NB4 (cell line): ENCODE measurements around the gene SEZ6.

ENCODE experiments used
- MYC ChIP-seq: IDR thresholded peaks from 2 replicates; pipeline ENCODE4 v1.6.1; 2011; ENCODE audit warnings: low read depth, low read length
- POLR2A ChIP-seq: IDR thresholded peaks from 2 replicates; pipeline ENCODE4 v1.6.1; 2011; ENCODE audit warnings: mild to moderate bottlenecking; ENCODE audit not compliant: insufficient read length; ENCODE audit errors: extremely low read depth
- TF ChIP-seq, protein P1 (sequence below): IDR thresholded peaks from 2 replicates; pipeline ENCODE4 v1.6.1; 2011; ENCODE audit warnings: low read depth, low read length
- TF ChIP-seq, protein P2 (sequence below): IDR thresholded peaks from one replicate; pipeline ENCODE4 v1.5.1; 2012; ENCODE audit warnings: low read depth, low read length

DNA sequence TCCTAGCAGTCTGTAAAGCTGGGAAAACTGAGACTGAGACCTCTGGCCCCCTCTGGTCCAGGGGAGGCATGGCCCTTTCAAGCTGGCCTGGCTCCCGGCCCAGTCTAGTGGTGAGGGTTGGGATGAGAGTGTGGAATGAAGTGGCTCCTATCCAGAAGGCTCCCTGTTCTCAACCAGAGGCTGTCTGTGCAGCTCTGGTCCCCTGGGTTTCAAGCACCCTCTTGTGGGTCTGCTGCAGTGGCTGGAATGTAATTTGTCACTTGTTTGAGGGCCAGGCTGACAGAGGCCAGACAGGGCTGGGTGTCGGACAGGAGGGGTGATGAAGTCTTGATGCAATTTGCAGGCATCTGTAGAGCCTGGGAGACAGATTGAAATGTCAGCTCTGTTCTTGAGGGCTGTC is 32.4 kb downstream of the SEZ6 start:
- TF ChIP-seq, protein P1, sequence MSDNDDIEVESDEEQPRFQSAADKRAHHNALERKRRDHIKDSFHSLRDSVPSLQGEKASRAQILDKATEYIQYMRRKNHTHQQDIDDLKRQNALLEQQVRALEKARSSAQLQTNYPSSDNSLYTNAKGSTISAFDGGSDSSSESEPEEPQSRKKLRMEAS: no peak
- TF ChIP-seq POLR2A: no peak
- TF ChIP-seq, protein P2, sequence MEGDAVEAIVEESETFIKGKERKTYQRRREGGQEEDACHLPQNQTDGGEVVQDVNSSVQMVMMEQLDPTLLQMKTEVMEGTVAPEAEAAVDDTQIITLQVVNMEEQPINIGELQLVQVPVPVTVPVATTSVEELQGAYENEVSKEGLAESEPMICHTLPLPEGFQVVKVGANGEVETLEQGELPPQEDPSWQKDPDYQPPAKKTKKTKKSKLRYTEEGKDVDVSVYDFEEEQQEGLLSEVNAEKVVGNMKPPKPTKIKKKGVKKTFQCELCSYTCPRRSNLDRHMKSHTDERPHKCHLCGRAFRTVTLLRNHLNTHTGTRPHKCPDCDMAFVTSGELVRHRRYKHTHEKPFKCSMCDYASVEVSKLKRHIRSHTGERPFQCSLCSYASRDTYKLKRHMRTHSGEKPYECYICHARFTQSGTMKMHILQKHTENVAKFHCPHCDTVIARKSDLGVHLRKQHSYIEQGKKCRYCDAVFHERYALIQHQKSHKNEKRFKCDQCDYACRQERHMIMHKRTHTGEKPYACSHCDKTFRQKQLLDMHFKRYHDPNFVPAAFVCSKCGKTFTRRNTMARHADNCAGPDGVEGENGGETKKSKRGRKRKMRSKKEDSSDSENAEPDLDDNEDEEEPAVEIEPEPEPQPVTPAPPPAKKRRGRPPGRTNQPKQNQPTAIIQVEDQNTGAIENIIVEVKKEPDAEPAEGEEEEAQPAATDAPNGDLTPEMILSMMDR: no peak
- no peak for TF ChIP-seq MYC
